ENCODE data around the gene ADAMTS12. TPM values are rescaled to one million over a fixed set of nuclear protein-coding genes. Genes with fewer than 3 reads are reported as not detected.

ADAMTS12 gene
- total and polyA plus RNA-seq, 9 of the 15 experiments (the other 6 are each of a cell fraction or from before 2014, with no cell fraction given) = 0.11 TPM; not detected in 8

- Histone ChIP-seq H3K9me1 (ENCODE audit: control insufficient read depth, insufficient read depth, low read length) (no peaks in the 10 kb centered on the region), H3K4me2 (ENCODE audit: insufficient read depth, low read length) (no peak overlapping the region), H3K4me3 (no peak overlapping the region), H3K27ac (ENCODE audit: extremely low read depth, low read depth, low read length) (peak overlapping the region; percentile 52; the same call in 2 of the 3 replicates), H3K27me3 (ENCODE audit: control insufficient read depth in 2 of 2, insufficient read depth in 2 of 2, low read length in 2 of 2) (no peaks in the 10 kb centered on the region), H2AFZ (ENCODE audit: low read depth, low read length) (no peak overlapping the region), H3K9ac (ENCODE audit: insufficient read depth in 1 of 2, low read depth in 2 of 2, low read length in 2 of 2) (no peak overlapping the region), H4K20me1 (replicated peaks; ENCODE audit: control insufficient read depth, insufficient read depth, low read length) (no peaks in the 10 kb centered on the region), H3K9me3 (replicated peaks; ENCODE audit: control insufficient read depth, insufficient read depth, low read depth, low read length) (peaks cover 6% of the 10 kb centered on the region), H3K4me1 (replicated peaks in 1 of 2; ENCODE audit: control insufficient read depth in 2 of 2, insufficient read depth in 2 of 2, low read length in 2 of 2) (peaks cover 0 to 19% of the 10 kb centered on the region in 2 experiments; a peak in 2 of 5 replicates), H3K79me2 (ENCODE audit: control insufficient read depth, insufficient read depth, low read length) (no peaks in the 10 kb centered on the region), H3K36me3 (ENCODE audit: control insufficient read depth, insufficient read depth, low read length) (peaks cover 71% of the 10 kb centered on the region)
- ChIA-PET POLR2A (interaction anchor here (0.7 to 1.2 kb wide), 3 partner anchors 9 to 64 kb away, joined by 3 to 4 read pairs (median 3); no protein-coding TSS in a partner anchor), CTCF (ENCODE audit: low intra/inter-chr PET ratio) (no interaction called here)
- DNase-seq (ENCODE audit: extremely low read depth in 1 of 4, low spot score in 3 of 4) (no peak), FAIRE-seq (no peak), ATAC-seq (no peak)
- no TSS peak for BruUV-seq (replicated peaks)
- TF ChIP-seq TCFL5 (CRISPR knock-in tag; conservative IDR thresholded peaks at IDR 0.05) (no peak), ATF6 (CRISPR knock-in tag; IDR thresholded peaks at IDR 0.05) (no peak), POLR2A (conservative IDR thresholded peaks at IDR 0.05) (no peak), SREBF2 (CRISPR knock-in tag; IDR thresholded peaks at IDR 0.05) (no peak), POLR2B (IDR thresholded peaks at IDR 0.05; ENCODE audit: low read depth, partially characterized antibody) (peak; percentile 14), ATF3 (IDR thresholded peaks at IDR 0.05) (no peak), ATF3 (CRISPR knock-in tag; conservative IDR thresholded peaks at IDR 0.05) (no peak), ZBTB5 (IDR thresholded peaks at IDR 0.05) (no peak), FUS (optimal IDR thresholded peaks at IDR 0.05; ENCODE audit: low read depth, low read length) (no peak), EWSR1 (IDR thresholded peaks at IDR 0.05; ENCODE audit: borderline replicate concordance, low read depth, partially characterized antibody) (no peak), ATF1 (CRISPR knock-in tag; IDR thresholded peaks at IDR 0.05) (no peak), ATF1 (tag; IDR thresholded peaks at IDR 0.05) (0 out of 2 replicates have a peak, but pooled peaks have one; percentile 2)
- 86% methylated on average over 5 of the region's 5 CpGs for WGBS (ENCODE audit: insufficient coverage, low coverage, missing lambda C conversion rate)
- in situ Hi-C loops (cut with MboI) (no loop called here), intact Hi-C loops (cut with micrococcal nuclease) (loop anchor here (2.0 kb wide), 1 partner anchor 35 kb away; the partner anchor contains the start of gene TARS1)
Observed at GRCh38 chr5:33475706-33476105, 416.1 kb downstream of the ADAMTS12 start.
